GM12864 (cell line): ENCODE measurements around the gene FCER1A.
"Not testable (repeated sequence)": the region's sequence is repeated elsewhere in the genome, so short reads cannot be mapped to it uniquely, and the experiment has no call there.

ENCODE experiments used
- DNase-seq: peaks from one replicate; pipeline ENCODE4 v3.0.0-alpha.2; 2011; ENCODE audit warnings: low read depth
- H3K4me3 ChIP-seq: 2 replicates; pipeline ENCODE4 v1.5.1; 2011; ENCODE audit warnings: mild to moderate bottlenecking, low read depth, low read length, control low read depth
- TF ChIP-seq, protein P1 (sequence below): IDR thresholded peaks from 2 replicates; pipeline ENCODE4 v1.5.1; 2011; ENCODE audit warnings: low read depth, mild to moderate bottlenecking, moderate library complexity, low read length, control low read depth, inconsistent platforms; ENCODE audit errors: missing control alignments

FCER1A gene

DNA sequence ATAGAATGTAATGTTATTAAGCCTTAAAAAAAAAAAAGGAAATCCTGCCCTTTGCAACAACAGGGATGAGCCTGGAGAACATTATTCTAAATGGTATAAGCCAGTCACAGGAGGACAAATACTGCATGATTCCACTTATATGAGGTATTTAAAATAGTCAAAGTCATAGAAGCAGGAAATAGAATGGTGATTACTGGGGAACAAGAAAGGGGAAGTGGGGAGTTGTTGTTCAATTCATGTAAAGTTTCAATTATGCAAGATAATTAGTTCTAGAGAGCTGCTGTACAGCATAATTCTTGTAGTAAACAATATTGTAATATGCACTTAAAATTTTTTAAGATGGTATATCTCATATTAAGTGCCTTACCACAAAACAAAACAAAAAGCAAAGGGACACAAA is 13.2 kb downstream of the FCER1A start:
- no peak for DNase-seq
- TF ChIP-seq, protein P1, sequence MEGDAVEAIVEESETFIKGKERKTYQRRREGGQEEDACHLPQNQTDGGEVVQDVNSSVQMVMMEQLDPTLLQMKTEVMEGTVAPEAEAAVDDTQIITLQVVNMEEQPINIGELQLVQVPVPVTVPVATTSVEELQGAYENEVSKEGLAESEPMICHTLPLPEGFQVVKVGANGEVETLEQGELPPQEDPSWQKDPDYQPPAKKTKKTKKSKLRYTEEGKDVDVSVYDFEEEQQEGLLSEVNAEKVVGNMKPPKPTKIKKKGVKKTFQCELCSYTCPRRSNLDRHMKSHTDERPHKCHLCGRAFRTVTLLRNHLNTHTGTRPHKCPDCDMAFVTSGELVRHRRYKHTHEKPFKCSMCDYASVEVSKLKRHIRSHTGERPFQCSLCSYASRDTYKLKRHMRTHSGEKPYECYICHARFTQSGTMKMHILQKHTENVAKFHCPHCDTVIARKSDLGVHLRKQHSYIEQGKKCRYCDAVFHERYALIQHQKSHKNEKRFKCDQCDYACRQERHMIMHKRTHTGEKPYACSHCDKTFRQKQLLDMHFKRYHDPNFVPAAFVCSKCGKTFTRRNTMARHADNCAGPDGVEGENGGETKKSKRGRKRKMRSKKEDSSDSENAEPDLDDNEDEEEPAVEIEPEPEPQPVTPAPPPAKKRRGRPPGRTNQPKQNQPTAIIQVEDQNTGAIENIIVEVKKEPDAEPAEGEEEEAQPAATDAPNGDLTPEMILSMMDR = no peak
- H3K4me3 ChIP-seq = no peak overlapping the region

DNA sequence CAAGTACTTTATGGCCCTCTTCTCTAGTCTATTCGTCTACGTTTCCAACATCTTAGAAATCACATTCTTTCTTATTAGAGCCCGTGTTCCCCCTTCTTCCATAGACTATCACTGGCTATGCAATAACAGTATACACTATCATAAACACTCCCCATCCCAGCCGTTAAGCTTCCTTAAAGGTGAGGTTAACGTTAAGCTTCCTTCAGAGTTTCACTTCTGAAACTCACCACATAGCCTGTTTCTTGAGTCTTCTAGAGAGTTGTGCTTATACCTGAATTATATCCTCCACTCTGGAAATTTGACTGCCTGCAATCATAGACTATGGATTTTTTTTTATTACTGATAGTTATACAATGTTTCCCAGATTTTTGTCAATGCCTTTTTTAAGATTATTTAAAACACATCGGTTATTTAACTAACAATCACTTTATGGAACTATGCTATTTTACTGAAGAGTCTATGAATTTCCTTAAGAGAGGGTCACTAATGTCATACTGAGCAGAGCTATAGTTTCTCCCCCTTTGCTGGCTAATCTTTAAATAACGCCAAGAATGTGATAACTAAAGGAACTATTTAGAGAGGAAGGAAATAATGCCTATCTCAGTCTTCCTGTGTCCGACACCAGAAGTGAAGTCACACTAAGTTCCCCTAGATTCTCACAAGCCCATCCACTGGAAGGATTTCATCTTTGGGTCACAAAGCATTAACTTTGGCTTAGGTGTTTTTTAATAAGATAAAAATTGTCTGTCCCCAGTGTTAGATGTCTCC is 16.8 kb downstream of the FCER1A start:
- TF ChIP-seq, protein P1 = no peak
- no peak for DNase-seq
- H3K4me3 ChIP-seq = no peak overlapping the region

DNA sequence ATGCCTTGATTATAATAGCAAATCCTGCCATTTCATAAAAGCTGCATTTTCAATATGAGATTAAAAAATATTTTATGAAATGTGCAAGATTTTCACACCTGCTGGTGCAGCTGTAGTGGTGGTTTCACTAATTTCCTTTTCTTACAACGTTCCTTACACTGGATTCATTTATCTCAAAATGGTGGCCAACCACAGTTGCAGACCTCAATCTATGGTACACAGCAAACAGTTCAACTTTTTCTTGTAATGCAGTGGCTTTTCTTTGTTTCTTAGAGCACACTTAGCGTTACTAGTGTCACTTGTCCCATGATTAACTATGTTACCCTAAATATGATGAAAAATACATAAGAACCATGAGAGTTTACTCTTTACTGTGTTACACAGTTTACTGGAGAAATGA is 32.7 kb downstream of the FCER1A start:
- H3K4me3 ChIP-seq = no peak overlapping the region
- TF ChIP-seq, protein P1 = no peak
- DNase-seq = no peak

DNA sequence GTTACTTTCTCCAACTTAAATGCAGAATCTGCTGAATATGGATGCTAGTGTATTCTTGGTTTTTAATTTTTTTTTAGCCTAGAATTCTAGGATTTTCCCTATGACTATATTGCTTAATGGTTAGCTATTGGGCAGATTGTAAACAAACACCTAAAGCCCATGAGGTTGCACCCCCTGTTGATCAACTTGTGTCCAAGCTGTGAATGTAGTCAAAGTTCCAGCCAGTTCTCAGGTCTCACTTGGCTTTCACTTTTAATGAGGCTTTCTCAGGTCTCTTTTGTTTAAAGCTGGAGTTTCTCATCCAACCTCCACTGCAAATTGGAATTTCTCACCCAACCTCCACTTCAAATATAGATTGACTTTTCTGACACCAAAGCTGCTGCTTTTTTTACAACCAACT is 35.9 kb downstream of the FCER1A start:
- no peak for DNase-seq
- no peak overlapping the region for H3K4me3 ChIP-seq
- TF ChIP-seq, protein P1 = no peak

DNA sequence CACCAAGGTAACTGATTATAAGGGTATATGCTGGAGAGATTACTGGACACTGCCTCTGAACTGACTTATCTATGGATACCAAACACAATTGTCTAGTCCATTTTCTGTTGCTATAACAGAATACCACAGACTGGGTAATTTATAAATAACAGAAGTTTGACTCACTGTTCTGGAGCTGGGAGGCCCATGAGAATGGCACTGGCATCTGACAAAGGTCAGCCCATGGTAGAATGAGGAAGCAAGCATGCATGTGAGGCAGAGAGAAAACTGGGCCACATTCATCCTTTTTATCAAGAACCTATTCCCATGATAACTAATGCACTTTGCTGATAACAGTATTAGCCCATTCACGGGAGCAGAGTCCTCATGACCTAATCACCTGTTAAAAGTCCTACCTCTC is 37.4 kb downstream of the FCER1A start:
- H3K4me3 ChIP-seq = no peak overlapping the region
- no peak for DNase-seq

DNA sequence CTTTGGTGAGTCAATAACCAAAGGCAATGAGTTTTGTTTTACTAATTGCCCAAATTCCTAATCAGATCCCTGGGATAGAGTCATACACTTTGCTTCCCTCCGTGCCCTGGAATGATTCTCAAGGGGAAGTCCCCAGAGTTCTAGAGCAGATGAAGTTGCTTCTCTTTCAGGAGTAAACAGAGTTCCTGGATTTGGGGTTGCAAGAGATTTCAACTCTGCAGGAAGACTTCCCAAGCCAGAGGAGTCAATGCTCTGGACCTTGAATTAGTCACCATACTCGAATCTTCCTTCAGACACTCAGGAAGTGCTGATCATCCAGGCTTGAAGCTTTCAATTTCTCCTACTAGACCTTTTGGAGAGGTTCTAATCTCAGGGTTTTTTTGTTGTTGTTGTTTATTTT is 39.6 kb downstream of the FCER1A start:
- TF ChIP-seq, protein P1 = no peak
- no peak overlapping the region for H3K4me3 ChIP-seq
- no peak for DNase-seq

More for the DNA sequence above, 37.4 kb downstream of the FCER1A start:
- TF ChIP-seq, protein P1 = no peak

DNA sequence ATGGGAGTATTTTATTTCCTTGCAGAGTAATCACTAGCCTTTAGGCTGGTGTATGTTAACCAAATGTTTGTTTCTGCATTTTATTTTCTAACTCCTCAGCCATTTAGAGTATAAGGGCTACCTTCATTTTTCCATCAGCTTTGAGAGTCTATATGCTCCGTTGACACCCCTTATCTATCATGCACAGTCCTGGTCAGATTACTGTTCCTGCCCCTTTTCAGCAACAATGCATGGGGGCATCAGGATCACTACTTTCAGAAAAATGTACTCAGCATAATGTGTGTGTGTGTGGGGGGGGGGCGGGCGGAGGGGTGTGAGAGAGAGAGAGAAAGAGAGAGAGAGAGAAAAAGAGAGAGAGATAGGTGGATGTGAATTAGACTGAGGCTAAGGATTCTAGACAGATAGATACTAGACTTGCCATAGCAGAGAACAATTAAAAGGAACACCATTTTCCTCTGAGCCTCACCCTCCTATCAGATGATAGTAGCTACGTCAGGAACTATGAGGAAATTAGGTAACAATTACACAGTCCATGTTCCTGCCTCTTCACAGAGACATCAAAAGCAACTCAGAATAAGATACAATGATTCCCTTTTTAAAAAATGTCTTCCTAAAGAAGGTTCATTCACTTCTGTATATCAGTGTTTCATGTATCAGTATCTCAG is 40.8 kb downstream of the FCER1A start:
- DNase-seq = no peak
- TF ChIP-seq, protein P1 = no peak
- no peak overlapping the region for H3K4me3 ChIP-seq

DNA sequence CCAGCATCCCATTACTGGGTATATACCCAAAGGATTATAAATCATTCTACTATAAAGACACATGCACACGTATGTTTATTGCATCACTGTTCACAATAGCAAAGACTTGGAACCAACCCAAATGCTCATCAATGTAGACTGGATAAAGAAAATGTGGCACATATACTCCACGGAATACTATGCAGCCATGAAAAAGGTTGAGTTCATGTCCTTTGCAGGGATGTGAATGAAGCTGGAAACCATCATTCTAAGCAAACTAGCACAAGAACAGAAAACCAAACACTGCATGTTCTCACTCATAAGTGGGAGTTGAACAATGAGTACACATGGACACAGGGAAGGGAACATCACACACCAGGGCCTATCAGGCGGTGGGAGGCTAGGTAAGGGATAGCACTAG is 47.2 kb downstream of the FCER1A start:
- not testable (repeated sequence) for DNase-seq

More for the DNA sequence above, 47.2 kb downstream of the FCER1A start:
- H3K4me3 ChIP-seq = not testable (repeated sequence)
